ENCODE data around the gene COPG1. TPM values are rescaled to one million over a fixed set of nuclear protein-coding genes. Genes with fewer than 3 reads are reported as not detected.

The COPG1 gene
- total RNA-seq, 1 experiment from 2014 or later, result 132 TPM

GRCh38 chr3:129213238-129213637 is 36.2 kb upstream of the COPG1 start:
- POLR2A ChIA-PET, result no interaction called here
- Mint-ChIP-seq H3K27me3 (ENCODE audit: low read depth) (no peaks in the 10 kb centered on the region), H3K36me3 (no peaks in the 10 kb centered on the region), H3K27ac (no peak overlapping the region), H3K4me3 (no peak overlapping the region), H3K4me1 (no peaks in the 10 kb centered on the region), H3K9me3 (no peaks in the 10 kb centered on the region)
- ATAC-seq (no peak), DNase-seq (ENCODE audit: low spot score) (no peak)
- TF ChIP-seq, protein P1, sequence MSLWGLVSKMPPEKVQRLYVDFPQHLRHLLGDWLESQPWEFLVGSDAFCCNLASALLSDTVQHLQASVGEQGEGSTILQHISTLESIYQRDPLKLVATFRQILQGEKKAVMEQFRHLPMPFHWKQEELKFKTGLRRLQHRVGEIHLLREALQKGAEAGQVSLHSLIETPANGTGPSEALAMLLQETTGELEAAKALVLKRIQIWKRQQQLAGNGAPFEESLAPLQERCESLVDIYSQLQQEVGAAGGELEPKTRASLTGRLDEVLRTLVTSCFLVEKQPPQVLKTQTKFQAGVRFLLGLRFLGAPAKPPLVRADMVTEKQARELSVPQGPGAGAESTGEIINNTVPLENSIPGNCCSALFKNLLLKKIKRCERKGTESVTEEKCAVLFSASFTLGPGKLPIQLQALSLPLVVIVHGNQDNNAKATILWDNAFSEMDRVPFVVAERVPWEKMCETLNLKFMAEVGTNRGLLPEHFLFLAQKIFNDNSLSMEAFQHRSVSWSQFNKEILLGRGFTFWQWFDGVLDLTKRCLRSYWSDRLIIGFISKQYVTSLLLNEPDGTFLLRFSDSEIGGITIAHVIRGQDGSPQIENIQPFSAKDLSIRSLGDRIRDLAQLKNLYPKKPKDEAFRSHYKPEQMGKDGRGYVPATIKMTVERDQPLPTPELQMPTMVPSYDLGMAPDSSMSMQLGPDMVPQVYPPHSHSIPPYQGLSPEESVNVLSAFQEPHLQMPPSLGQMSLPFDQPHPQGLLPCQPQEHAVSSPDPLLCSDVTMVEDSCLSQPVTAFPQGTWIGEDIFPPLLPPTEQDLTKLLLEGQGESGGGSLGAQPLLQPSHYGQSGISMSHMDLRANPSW (CRISPR knock-in tag; conservative IDR thresholded peaks at IDR 0.05; ENCODE audit: low read depth), result no peak
- no peak for TF ChIP-seq KAT7 (CRISPR knock-in tag; IDR thresholded peaks at IDR 0.05; ENCODE audit: borderline replicate concordance)
- no peak for TF ChIP-seq NR1H2 (CRISPR knock-in tag; IDR thresholded peaks at IDR 0.05)
- TF ChIP-seq MLX (CRISPR knock-in tag; IDR thresholded peaks at IDR 0.05), result no peak
- TF ChIP-seq, protein P2, sequence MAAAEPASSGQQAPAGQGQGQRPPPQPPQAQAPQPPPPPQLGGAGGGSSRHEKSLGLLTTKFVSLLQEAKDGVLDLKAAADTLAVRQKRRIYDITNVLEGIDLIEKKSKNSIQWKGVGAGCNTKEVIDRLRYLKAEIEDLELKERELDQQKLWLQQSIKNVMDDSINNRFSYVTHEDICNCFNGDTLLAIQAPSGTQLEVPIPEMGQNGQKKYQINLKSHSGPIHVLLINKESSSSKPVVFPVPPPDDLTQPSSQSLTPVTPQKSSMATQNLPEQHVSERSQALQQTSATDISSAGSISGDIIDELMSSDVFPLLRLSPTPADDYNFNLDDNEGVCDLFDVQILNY (CRISPR knock-in tag; IDR thresholded peaks at IDR 0.05), result no peak
- TF ChIP-seq NFATC4 (CRISPR knock-in tag; IDR thresholded peaks at IDR 0.05), result no peak
- TF ChIP-seq, protein P3, sequence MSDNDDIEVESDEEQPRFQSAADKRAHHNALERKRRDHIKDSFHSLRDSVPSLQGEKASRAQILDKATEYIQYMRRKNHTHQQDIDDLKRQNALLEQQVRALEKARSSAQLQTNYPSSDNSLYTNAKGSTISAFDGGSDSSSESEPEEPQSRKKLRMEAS (CRISPR knock-in tag; IDR thresholded peaks at IDR 0.05), result no peak
- TF ChIP-seq, protein P4, sequence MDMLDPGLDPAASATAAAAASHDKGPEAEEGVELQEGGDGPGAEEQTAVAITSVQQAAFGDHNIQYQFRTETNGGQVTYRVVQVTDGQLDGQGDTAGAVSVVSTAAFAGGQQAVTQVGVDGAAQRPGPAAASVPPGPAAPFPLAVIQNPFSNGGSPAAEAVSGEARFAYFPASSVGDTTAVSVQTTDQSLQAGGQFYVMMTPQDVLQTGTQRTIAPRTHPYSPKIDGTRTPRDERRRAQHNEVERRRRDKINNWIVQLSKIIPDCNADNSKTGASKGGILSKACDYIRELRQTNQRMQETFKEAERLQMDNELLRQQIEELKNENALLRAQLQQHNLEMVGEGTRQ (CRISPR knock-in tag; IDR thresholded peaks at IDR 0.05), result no peak
- no peak for TF ChIP-seq AR (CRISPR knock-in tag; IDR thresholded peaks at IDR 0.05)
- TF ChIP-seq RORB (CRISPR knock-in tag; IDR thresholded peaks at IDR 0.05), result no peak
- no peak for TF ChIP-seq USF1 (CRISPR knock-in tag; IDR thresholded peaks at IDR 0.05)
- no peak for TF ChIP-seq ZNF423 (CRISPR knock-in tag; IDR thresholded peaks at IDR 0.05)
- TF ChIP-seq, protein P5, sequence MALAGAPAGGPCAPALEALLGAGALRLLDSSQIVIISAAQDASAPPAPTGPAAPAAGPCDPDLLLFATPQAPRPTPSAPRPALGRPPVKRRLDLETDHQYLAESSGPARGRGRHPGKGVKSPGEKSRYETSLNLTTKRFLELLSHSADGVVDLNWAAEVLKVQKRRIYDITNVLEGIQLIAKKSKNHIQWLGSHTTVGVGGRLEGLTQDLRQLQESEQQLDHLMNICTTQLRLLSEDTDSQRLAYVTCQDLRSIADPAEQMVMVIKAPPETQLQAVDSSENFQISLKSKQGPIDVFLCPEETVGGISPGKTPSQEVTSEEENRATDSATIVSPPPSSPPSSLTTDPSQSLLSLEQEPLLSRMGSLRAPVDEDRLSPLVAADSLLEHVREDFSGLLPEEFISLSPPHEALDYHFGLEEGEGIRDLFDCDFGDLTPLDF (CRISPR knock-in tag; IDR thresholded peaks at IDR 0.05), result no peak
- no peak for TF ChIP-seq ZNF232 (CRISPR knock-in tag; IDR thresholded peaks at IDR 0.05)
- no peak for TF ChIP-seq HMGA2 (CRISPR knock-in tag; IDR thresholded peaks at IDR 0.05)
- TF ChIP-seq, protein P6, sequence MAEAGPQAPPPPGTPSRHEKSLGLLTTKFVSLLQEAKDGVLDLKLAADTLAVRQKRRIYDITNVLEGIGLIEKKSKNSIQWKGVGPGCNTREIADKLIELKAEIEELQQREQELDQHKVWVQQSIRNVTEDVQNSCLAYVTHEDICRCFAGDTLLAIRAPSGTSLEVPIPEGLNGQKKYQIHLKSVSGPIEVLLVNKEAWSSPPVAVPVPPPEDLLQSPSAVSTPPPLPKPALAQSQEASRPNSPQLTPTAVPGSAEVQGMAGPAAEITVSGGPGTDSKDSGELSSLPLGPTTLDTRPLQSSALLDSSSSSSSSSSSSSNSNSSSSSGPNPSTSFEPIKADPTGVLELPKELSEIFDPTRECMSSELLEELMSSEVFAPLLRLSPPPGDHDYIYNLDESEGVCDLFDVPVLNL (CRISPR knock-in tag; IDR thresholded peaks at IDR 0.05; ENCODE audit: borderline replicate concordance, low read depth), result no peak
- no peak for TF ChIP-seq NFYB (CRISPR knock-in tag; conservative IDR thresholded peaks at IDR 0.05; ENCODE audit: low read depth)
- TF ChIP-seq ZNF219 (CRISPR knock-in tag; IDR thresholded peaks at IDR 0.05; ENCODE audit: borderline replicate concordance), result no peak
- TF ChIP-seq, protein P7, sequence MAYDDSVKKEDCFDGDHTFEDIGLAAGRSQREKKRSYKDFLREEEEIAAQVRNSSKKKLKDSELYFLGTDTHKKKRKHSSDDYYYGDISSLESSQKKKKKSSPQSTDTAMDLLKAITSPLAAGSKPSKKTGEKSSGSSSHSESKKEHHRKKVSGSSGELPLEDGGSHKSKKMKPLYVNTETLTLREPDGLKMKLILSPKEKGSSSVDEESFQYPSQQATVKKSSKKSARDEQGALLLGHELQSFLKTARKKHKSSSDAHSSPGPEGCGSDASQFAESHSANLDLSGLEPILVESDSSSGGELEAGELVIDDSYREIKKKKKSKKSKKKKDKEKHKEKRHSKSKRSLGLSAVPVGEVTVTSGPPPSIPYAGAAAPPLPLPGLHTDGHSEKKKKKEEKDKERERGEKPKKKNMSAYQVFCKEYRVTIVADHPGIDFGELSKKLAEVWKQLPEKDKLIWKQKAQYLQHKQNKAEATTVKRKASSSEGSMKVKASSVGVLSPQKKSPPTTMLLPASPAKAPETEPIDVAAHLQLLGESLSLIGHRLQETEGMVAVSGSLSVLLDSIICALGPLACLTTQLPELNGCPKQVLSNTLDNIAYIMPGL (CRISPR knock-in tag; IDR thresholded peaks at IDR 0.05), result no peak
- no peak for TF ChIP-seq SMAD4 (CRISPR knock-in tag; IDR thresholded peaks at IDR 0.05)
- CTCF ChIA-PET, result no interaction called here
